ENCODE results near the gene NOP14. TPM values are rescaled to one million over a fixed set of nuclear protein-coding genes. Genes with fewer than 3 reads are reported as not detected.

The NOP14 gene
- total and polyA plus RNA-seq, 2 of the 8 experiments (the other 6 are each of a cell fraction or from before 2014, with no cell fraction given), result 8.6 to 45.3 TPM

- no peak overlapping the region for H3K9ac ChIP-seq (replicated peaks in 1 of 4; ENCODE audit: extremely low read depth in 1 of 4, low read depth in 3 of 4, low read length in 3 of 4)
- H4K20me1 ChIP-seq (replicated peaks in 1 of 2; ENCODE audit: control insufficient read depth in 1 of 2, insufficient read depth in 2 of 2, low read length in 2 of 2), result no peaks in the 10 kb centered on the region
- no peak overlapping the region for H2BK120ac ChIP-seq (replicated peaks; ENCODE audit: low read depth, low read length)
- no peaks in the 10 kb centered on the region for H3K79me2 ChIP-seq (ENCODE audit: control insufficient read depth in 1 of 2, insufficient read depth in 2 of 2, low read length in 2 of 2)
- no peak overlapping the region for H3K4me3 ChIP-seq (ENCODE audit: extremely low read depth in 1 of 4, insufficient read depth in 2 of 4, low read depth in 3 of 4, low read length in 4 of 4)
- no peak overlapping the region for H3K56ac ChIP-seq (replicated peaks; ENCODE audit: insufficient read length, low read depth, low read length)
- no peak overlapping the region for H3K4ac ChIP-seq (replicated peaks; ENCODE audit: insufficient read length, low read depth, low read length)
- no peak overlapping the region for H2BK5ac ChIP-seq (ENCODE audit: low read depth, low read length)
- peaks cover 0 to 3% (median 1%) of the 10 kb centered on the region in 4 experiments; a peak in 3 of 7 replicates for H3K4me1 ChIP-seq (replicated peaks in 1 of 4; ENCODE audit: control insufficient read depth in 3 of 4, insufficient read depth in 4 of 4, low read length in 3 of 4)
- H2BK15ac ChIP-seq (ENCODE audit: low read length), result no peak overlapping the region
- H2AFZ ChIP-seq (ENCODE audit: low read length), result no peak overlapping the region
- H4K91ac ChIP-seq (replicated peaks; ENCODE audit: insufficient read length, low read length), result no peak overlapping the region
- H2BK20ac ChIP-seq (ENCODE audit: low read length), result no peak overlapping the region
- no peaks in the 10 kb centered on the region for H3K9me3 ChIP-seq (ENCODE audit: insufficient read depth in 2 of 2, low read depth in 1 of 2, low read length in 1 of 2)
- no peak overlapping the region for H3K18ac ChIP-seq (ENCODE audit: extremely low read depth, low read length)
- ChIA-PET CTCF (ENCODE audit: partially characterized antibody) (interaction anchor here (1.5 to 6.4 kb wide), 2 partner anchors 11 to 12 kb away, joined by 5 to 60 read pairs; no protein-coding TSS in a partner anchor), POLR2A (ENCODE audit: partially characterized antibody) (interaction anchor here (1.5 kb wide), 1 partner anchor 10 kb away, joined by 3 read pairs; no protein-coding TSS in a partner anchor)
- no peak overlapping the region for H4K8ac ChIP-seq (ENCODE audit: extremely low read depth, insufficient read depth, low read length)
- no peak overlapping the region for H4K5ac ChIP-seq (ENCODE audit: insufficient read length, low read depth, low read length)
- no peak overlapping the region for H3K4me2 ChIP-seq (ENCODE audit: insufficient read depth in 1 of 2, low read depth in 2 of 2, low read length in 2 of 2)
- no peak for FAIRE-seq
- peaks cover 6% of the 10 kb centered on the region; the same call in 1 of the 2 replicates for H3K23me2 ChIP-seq (ENCODE audit: low read depth, low read length)
- H3K36me3 ChIP-seq (ENCODE audit: control insufficient read depth in 2 of 4, insufficient read depth in 4 of 4, low read length in 3 of 4), result no peaks in the 10 kb centered on the region
- H3K23ac ChIP-seq (ENCODE audit: insufficient read length), result no peak overlapping the region
- no peak overlapping the region for H3K27ac ChIP-seq (ENCODE audit: low read depth, low read length)
- WGBS, 2 experiments (ENCODE audit: extremely low coverage in 1 of 2, insufficient coverage in 1 of 2, insufficient read length in 1 of 2, insufficient replicate concordance in 2 of 2, low coverage in 1 of 2, low lambda C conversion rate in 2 of 2, missing lambda C conversion rate in 1 of 2), result 77% methylated on average over 3 of the region's 3 CpGs; no CpG with 5 or more reads in 1 of the 2 experiments
- no peak overlapping the region for H3K14ac ChIP-seq (ENCODE audit: insufficient read length)
- no peak for DNase-seq (ENCODE audit: low read depth in 1 of 2, low spot score in 2 of 2)
- H3K79me1 ChIP-seq (ENCODE audit: low read depth, low read length), result no peaks in the 10 kb centered on the region
- H2BK12ac ChIP-seq (ENCODE audit: low read depth, low read length), result no peak overlapping the region
- no peak overlapping the region for H2AK5ac ChIP-seq (ENCODE audit: low read depth, low read length)
- H3K27me3 ChIP-seq (replicated peaks in 1 of 4; ENCODE audit: control insufficient read depth in 3 of 4, extremely low read depth in 1 of 4, insufficient read depth in 3 of 4, low read length in 3 of 4), result peaks cover 0 to 7% (median 6%) of the 10 kb centered on the region in 4 experiments; a peak in 4 of 7 replicates
- TF ChIP-seq RAD21 (IDR thresholded peaks at IDR 0.05 in 1 of 2, conservative IDR thresholded peaks at IDR 0.05 in 1 of 2; ENCODE audit: low read depth in 2 of 2, low read length in 2 of 2) (no peak), RXRA (IDR thresholded peaks at IDR 0.05; ENCODE audit: insufficient read depth, low read depth, low read length) (no peak), ATF2 (IDR thresholded peaks at IDR 0.05; ENCODE audit: low read length) (no peak), ASH2L (IDR thresholded peaks at IDR 0.05; ENCODE audit: low read length) (no peak), POU5F1 (IDR thresholded peaks at IDR 0.05; ENCODE audit: low read depth, low read length) (no peak), SIRT6 (IDR thresholded peaks at IDR 0.05; ENCODE audit: low read length) (no peak), JUN (IDR thresholded peaks at IDR 0.05; ENCODE audit: low read depth, low read length) (no peak), JUND (IDR thresholded peaks at IDR 0.05; ENCODE audit: low read length) (no peak), KDM5A (IDR thresholded peaks at IDR 0.05; ENCODE audit: low read length) (no peak), TEAD4 (IDR thresholded peaks at IDR 0.05; ENCODE audit: low read depth, low read length) (no peak), SRF (IDR thresholded peaks at IDR 0.05; ENCODE audit: low read depth, low read length) (no peak), HDAC6 (IDR thresholded peaks at IDR 0.05; ENCODE audit: low read depth, low read length) (no peak), SP1 (IDR thresholded peaks at IDR 0.05; ENCODE audit: low read depth, low read length) (no peak), MAFK (IDR thresholded peaks at IDR 0.05; ENCODE audit: low read depth, low read length) (no peak)
Observed at GRCh38 chr4:2968381-2968780, 5.2 kb upstream of the NOP14 start.
